GM21423 (cell line): ENCODE data around the gene DGKI.

Experiments used
- ATAC-seq: cut with Tn5 transposase; IDR thresholded peaks from one replicate; pipeline ENCODE4 v1.9.1; 2021; ENCODE audit warnings: mild to moderate bottlenecking, moderate library complexity; ENCODE audit not compliant: unreplicated experiment

Gene DGKI

DNA sequence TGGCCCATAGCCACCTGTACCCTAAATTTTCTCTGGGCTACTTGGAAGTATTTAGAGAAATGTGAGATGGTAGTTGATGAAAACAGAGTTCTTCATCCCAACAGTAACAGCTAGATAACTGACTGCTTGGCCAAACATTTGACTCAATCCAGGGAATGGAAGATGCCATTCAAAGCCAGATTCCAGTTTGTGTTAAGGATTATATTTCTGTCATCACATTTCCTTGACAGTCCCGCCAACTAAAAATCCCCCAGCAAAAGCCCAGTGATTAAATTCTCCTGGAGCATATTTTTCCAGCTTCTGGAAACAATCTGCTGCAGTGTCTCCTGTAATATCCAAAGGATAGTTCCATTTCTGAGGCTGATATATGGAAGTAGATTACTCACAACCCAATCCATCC, 457.9 kb downstream of the DGKI start:
- no peak for ATAC-seq

DNA sequence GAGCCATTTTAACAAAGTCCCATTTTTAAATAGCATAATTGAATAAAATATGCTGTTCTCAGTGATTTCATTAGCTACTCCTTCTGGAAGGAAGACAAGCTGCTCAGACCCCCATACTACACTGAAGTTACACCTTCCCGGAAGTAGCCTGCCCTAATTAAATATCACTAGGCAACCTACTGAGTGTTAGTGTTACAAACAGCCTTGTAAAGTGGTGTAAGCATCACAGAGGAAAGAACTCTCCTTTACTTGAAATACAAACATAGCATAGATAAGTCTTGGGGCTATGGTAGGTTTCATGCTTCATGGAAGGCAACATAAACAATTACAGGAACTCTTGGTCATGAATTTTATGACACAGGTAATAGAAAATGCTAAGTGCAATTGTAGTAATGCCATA, 459.8 kb downstream of the DGKI start:
- ATAC-seq = no peak

DNA sequence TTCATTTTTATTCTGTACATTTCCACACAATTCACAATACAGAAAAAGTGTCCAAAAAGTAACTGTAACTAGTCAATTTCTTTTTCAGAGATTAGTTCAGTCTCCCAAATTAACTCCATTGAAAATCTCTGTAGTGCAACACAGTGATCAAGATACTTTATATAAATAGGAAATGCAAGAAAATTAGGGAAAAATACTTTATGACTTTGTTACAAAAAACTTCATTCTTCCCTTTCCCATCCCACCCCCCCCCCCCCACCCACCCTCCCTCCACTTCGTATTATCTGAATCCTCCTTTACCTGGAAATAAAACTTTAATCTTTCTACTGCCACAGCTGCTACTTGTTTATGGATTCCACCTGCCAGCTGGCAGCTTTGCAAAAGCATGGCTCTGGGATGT, 465.7 kb downstream of the DGKI start:
- ATAC-seq = no peak

DNA sequence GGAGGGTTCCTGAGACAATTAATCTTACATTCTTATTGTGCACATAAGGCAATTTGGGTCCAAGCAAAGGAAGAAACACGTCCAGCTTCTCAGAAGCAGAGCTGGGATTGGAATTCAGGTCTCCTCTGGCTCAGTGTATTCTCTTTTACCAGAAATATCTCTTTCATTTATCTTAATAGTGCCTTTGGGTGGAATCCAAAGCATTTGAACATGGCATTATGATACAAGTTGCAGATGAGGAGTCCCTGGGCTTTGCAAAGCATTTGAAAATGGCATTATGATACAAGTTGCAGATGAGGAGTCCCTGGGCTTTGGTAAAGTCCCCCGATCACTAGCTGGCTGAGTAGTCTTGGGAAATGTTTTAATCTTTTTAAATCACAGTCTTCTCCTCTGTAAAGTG, 473.3 kb downstream of the DGKI start:
- ATAC-seq = no peak

DNA sequence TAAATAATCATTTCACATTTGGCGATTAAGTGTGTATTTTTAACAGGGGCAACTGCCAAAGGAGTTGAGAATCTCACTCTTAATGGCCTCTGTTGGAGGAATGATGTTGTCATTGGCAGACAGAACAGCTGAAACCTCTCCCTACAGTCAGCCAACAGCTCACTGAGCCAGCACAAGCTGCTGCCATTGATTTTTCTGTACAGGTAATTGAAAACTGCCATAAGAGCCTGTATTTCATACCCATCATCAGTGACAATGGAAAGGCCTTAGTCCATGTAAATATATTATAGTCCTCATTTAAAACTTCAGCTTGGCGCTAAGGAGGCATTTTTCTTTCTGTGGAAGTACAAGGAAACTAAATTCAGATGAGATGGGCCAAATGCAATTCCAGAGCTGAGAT, 475.2 kb downstream of the DGKI start:
- no peak for ATAC-seq

DNA sequence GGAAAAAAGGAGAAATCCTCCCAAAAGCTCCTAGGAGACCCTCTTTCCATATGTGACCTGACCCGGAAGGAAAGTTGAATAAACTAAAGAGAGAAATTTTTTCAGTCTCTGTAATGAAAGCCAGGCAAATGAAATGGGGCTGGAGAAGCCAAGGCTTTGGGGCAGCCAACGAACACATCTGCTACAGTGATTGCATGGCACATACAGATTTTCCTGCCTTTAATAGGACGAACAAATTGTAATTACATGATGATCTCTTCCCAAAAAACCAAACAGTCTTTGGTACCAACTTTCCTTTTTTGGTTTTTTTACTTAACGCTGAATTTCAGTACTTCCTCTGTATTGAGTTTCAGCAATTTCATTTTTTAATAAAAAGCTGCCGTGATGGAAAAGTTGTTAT, 479.8 kb downstream of the DGKI start:
- no peak for ATAC-seq

DNA sequence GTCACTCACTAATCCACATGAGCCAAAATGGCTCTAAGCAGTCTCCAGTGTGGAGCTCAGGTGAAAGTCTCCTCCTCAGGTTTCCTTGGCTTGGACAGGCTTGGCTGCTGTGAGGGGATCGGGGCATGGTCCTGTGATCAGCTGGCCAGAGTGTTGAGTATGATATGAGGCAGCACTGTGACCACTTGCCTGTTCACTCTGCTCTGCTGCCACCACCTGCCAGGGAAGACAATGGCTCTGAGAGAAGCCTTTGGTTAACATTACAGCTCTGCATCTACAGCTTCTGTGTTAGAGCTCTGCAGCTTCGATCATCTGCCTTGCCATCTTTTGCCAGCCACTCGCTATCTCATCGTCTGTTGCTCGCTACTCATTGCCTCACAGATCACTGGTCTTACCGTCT, 483.1 kb downstream of the DGKI start:
- no peak for ATAC-seq

DNA sequence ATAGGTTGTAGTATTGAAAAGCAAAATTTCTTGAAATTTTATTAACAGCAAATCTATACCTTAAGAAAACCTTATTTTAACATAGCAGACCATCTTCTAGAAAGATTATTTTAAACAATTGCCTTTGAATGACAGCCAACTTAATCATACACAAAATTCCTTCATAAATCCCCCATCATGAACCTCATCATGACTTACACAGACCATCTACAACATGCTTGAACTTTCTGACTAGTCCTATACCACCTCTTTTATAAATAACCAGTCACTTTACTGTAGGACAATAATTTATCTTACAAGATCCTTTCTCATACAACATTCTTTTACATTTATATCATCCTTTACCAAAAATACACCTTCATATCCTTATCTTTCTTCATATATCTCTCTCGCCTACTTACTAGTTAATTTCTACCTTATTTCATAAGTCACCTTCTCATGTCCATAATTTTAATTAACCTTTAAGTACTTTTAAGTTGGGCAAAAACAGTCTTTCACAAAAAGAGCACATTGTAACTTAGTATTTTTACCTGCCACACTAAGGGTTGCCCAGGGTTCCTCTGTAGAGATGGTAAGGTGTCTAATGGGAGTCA, 486.6 kb downstream of the DGKI start:
- ATAC-seq = no peak

DNA sequence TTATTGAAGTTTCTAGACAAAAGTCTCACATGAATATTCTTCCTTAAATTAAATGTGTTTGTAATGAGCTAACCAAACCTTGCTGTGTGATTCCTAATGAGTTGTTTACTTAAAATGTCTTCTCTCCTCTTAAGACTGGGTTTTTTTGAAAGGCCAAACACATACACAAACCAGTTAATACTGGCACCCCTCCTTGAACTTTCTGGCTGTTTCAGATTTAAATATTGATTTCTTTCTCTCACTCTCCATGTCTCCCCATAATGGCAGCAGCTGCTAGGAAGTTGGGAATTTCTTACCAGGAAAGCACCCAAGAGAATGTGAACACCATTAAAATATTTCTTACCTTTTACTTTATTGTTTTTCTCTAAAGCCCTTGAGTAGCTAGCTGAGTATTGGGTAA, 491.8 kb downstream of the DGKI start:
- no peak for ATAC-seq

DNA sequence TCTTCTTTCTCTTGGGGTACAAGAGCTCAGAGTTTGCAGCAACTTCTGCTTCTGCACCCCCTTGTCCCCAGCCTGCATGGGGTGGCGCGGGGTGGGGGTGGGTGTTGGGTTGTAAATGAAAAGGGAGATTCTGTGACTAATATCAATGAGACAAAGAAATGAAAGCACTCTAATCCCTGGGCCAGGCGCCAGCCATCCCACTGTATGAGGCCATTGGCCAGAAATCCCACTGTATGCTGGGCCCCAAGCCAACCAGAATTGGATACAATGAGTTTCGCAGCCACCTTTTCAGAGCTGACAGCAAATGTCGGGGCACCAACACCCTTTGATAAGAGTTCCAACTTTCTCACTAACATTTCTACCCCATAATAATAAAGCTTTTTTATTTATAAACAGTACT, 492.4 kb downstream of the DGKI start:
- no peak for ATAC-seq

DNA sequence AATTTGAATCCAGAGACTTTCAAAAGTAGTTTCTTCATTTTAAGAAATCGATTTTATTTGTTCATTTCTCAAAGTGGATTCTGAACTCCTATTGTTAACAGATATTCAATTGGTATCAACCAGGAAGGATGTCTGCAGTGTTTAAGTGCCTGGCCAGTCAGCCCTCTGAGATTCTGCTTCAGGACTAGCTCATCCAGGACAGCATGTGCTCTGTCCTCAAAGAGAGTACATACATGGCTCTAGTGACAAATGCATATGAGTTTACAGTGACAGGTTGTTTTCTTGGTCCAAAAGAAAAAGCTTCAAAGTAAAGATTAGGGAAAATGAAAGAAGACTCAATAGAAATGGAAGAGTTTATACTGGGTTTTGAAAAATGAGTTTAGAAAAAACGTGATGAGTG, 494.8 kb downstream of the DGKI start:
- no peak for ATAC-seq

DNA sequence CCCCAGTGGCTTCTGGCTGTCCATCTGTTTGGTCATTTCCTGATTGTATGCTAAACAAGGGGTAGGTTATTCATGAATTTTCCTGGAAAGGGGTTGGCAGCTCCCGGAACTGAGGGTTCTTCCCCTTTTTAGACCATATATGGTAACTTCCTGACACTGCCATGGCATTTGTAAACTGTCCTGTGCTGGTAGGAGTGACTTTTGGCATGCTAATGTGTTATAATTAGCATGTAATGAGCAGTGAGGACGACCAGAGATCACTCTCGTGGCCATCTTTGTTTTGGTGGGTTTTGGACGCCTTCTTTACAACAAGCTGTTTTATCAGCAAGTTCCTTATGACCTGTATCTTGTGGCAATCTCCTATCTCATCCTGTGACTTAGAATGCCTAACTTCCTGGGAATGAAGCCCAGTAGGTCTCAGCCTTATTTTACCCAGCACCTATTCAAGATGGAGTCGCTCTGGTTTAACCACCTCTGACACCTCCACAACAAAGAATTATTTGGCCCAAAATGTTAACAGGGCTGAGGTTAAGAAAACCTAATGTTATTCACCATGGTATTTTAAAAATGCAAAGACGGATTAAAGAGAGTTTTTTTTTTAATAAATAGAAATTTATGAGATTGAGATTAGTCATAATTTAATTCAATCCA, 500.9 kb downstream of the DGKI start:
- ATAC-seq = no peak

DNA sequence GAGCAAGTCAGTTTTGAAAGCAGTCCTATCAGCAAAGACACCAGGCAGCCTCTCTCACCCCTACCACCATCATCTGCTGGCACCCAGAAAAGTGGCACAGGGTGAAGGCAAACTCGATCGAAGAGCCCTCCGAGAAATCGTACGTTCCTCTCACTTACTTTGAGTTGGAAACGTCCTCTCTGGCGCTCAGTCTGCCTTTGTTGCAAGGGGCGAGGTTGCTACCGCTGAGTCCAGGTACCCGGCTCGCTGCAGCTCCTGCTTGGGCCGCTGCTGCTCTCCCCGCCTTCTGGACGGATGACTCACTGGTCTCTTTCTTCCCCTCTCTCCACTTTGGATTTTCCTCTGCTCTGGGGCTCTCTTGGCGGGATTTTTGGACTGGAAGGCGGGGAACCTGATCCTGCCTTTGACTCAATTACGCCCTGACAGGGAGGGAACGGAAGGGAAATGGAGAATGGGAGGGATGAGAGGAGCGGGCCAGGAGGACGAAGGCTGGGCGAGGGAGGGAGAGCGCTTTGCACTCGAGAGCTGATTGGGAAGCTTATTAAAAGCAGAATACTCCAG, 503.4 kb downstream of the DGKI start, which contains the start of gene PTN:
Gene PTN (minus strand): TSS at position 453 of the 561 bp plus-strand sequence. CDS start 88,760 bp downstream, outside the sequence.
- ATAC-seq = no peak

DNA sequence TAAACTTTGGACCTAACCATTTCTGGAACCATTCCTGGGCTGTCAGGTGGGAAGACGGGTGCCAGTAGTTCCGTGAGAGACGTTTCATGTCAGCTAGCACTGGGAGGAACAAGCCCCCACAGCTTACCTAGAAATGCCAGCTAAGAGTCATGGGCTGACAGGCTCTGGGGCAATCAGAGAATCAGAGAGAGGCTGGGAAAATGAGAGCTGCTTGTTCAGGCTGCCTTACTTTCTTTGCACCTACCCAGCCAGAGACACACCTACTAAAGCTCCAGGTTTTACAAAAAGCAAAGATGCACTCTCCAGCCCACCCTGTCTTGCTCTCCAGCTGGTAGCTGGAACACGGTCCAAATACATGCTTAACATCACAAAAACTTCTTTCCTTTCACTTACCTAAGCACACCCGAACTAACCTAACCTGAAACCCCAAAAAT, 503.9 kb downstream of the DGKI start:
- ATAC-seq = no peak

DNA sequence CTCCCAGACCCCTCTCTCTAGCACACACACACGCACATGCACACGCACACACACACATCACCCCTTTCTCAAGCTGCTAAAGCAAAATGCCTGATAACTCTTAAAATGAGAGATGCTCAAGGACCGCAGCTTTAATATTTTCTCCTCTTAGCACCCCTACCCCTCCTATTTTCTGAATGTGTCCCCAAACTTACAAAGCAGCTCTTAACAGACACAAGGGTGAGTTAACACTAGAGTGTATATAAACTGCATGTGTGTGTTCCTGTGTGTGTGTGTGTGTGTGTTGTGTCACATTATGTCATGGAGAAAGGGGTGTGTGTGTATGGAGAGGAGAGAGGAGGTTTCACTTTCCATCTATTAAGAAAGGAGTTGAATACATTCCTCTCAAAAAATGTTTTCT, 504.5 kb downstream of the DGKI start:
- no peak for ATAC-seq

DNA sequence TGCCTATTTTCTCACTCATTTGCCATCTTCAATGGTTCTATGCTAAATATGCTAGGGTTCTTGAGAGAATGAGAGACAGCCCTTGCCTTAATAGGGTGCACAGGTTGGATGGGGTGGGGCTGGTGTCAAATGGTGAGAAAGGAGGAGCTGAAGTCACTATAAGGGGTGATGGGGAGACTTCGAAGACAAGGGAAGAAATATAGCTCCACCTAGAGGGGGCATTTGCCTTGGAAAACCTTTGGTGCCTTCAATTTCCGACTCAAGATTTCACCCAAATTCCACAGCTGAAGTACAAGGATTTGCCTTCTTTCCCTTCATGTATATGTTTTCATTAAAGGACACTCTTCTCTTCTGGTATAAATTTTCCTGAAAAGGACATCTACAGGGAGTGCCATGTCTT, 508.9 kb downstream of the DGKI start:
- ATAC-seq = no peak

DNA sequence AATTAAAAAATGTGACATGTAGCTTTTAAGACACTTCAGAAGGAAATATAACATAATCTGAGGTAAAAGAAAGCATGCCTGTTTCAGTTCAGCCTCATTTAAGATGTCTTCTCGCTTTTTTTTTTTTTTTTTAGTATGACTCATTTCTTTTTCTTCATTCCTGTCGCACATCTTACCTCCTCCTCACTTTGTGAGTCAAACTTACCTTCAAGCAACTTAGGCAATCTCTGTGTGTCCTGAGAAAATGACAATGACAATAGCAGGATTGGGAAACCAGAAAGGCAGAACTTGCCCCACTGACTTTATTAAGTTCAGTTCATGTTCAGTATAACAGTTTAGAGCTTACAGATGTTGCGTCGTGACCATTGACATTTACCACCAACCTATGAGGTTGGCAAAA, 511.0 kb downstream of the DGKI start:
- no peak for ATAC-seq

DNA sequence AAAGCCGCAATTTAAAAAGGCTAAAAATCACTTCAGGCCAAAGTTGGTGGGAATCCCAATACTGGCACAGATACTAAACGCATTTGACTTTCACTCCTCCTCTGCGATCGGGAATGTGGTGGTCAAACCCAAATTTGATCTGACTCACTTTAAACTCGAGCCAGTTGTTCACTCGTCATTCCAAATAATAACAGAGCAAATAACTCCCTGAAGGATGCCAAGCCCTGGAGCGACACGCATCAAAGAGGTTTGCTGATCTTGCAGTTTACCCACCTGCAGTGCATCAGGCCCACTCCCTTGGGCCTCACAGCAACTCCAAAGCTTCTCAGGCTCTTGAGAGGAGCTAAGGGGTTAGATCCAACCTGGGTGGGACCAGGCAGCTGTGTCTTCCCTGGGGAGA, 515.4 kb downstream of the DGKI start:
- no peak for ATAC-seq
